OCI-LY1 (cell line): ENCODE measurements around the gene EPYC.

Source experiments
- H2AFZ ChIP-seq: fragments of 200-600 bp; sonication (generic), shearing (Covaris generic); 2 replicates; pipeline ENCODE4 v1.6.0; 2014; ENCODE audit warnings: antibody characterized with exemption, mild to moderate bottlenecking, low read length
- H3F3A ChIP-seq: fragments of 200-600 bp; sonication (generic), shearing (Covaris generic); 2 replicates; pipeline ENCODE4 v1.6.0; 2014; ENCODE audit warnings: mild to moderate bottlenecking, antibody characterized with exemption, low read length, moderate library complexity; ENCODE audit not compliant: insufficient read depth
- H3K27ac ChIP-seq: fragments of 200-600 bp; sonication (generic); 2 replicates; pipeline ENCODE4 v1.5.1; 2014; ENCODE audit warnings: low read length, mixed run types, mild to moderate bottlenecking, low read depth; ENCODE audit not compliant: poor library complexity, severe bottlenecking
- H3K27me3 ChIP-seq: fragments of 200-600 bp; sonication (generic); 2 replicates; pipeline ENCODE4 v1.6.0; 2014; ENCODE audit warnings: antibody characterized with exemption, mild to moderate bottlenecking, low read length, moderate library complexity; ENCODE audit not compliant: insufficient read depth
- H3K36me3 ChIP-seq: fragments of 200-600 bp; sonication (generic); 2 replicates; pipeline ENCODE4 v1.6.1; 2014; ENCODE audit warnings: mild to moderate bottlenecking, antibody characterized with exemption, low read length, moderate library complexity, mixed read lengths; ENCODE audit not compliant: insufficient read depth
- H3K4me1 ChIP-seq: fragments of 200-600 bp; sonication (generic); 2 replicates; pipeline ENCODE4 v1.5.1; 2014; ENCODE audit warnings: mild to moderate bottlenecking, low read length, moderate library complexity; ENCODE audit not compliant: insufficient read depth, severe bottlenecking
- H3K4me2 ChIP-seq: fragments of 200-600 bp; sonication (generic), shearing (Covaris generic); 2 replicates; pipeline ENCODE4 v1.6.1; 2014; ENCODE audit warnings: low read length
- H3K4me3 ChIP-seq: fragments of 200-600 bp; sonication (generic); 2 replicates; pipeline ENCODE4 v1.5.1; 2014; ENCODE audit warnings: low read length, low read depth, mild to moderate bottlenecking, mixed read lengths; ENCODE audit not compliant: poor library complexity, severe bottlenecking
- H3K79me2 ChIP-seq: fragments of 200-600 bp; shearing (Covaris generic); 2 replicates; pipeline ENCODE4 v1.6.1; 2016; ENCODE audit warnings: mixed run types, low read length, mixed read lengths; ENCODE audit not compliant: insufficient read depth
- H3K9ac ChIP-seq: fragments of 200-600 bp; sonication (generic), shearing (Covaris generic); 2 replicates; pipeline ENCODE4 v1.6.1; 2014; ENCODE audit warnings: mild to moderate bottlenecking, low read length, mixed read lengths
- H3K9me2 ChIP-seq: fragments of 200-600 bp; sonication (generic), shearing (Covaris generic); 2 replicates; pipeline ENCODE4 v1.6.1; 2014; ENCODE audit warnings: low read depth, mild to moderate bottlenecking, low read length, mixed read lengths
- H3K9me3 ChIP-seq: fragments of 200-600 bp; shearing (Covaris generic); 2 replicates; pipeline ENCODE4 v1.6.1; 2014; ENCODE audit warnings: low read length, mixed read lengths
- H4K20me1 ChIP-seq: fragments of 200-600 bp; sonication (generic), shearing (Covaris generic); 2 replicates; pipeline ENCODE4 v1.6.0; 2016; ENCODE audit warnings: mild to moderate bottlenecking, low read length; ENCODE audit not compliant: insufficient read depth
- CTCF ChIP-seq: fragments of 200-600 bp; sonication (generic), shearing (Covaris generic); IDR thresholded peaks from 2 replicates; pipeline ENCODE4 v1.5.1; 2017; ENCODE audit warnings: mild to moderate bottlenecking, antibody characterized with exemption, low read length, moderate library complexity, mixed read lengths
- EZH2 ChIP-seq: fragments of 200-600 bp; sonication (generic), shearing (Covaris generic); IDR thresholded peaks from 2 replicates; pipeline ENCODE4 v1.8.0; 2017; ENCODE audit warnings: borderline replicate concordance, mixed run types, mild to moderate bottlenecking, antibody characterized with exemption, low read length, moderate library complexity, mixed read lengths

The EPYC gene

GRCh38 chr12:90970471-90970870 is 34.3 kb downstream of the EPYC start:
- Histone ChIP-seq H3K79me2 (no peaks in the 10 kb centered on the region), H3K27me3 (no peaks in the 10 kb centered on the region), H3K4me3 (no peak overlapping the region), H3K9me2 (no peaks in the 10 kb centered on the region), H3K9me3 (no peaks in the 10 kb centered on the region), H3K4me2 (no peak overlapping the region), H4K20me1 (no peaks in the 10 kb centered on the region), H3K36me3 (no peaks in the 10 kb centered on the region), H3K27ac (no peak overlapping the region), H3K9ac (no peak overlapping the region), H3K4me1 (no peaks in the 10 kb centered on the region), H2AFZ (no peak overlapping the region), H3F3A (no peaks in the 10 kb centered on the region)
- TF ChIP-seq EZH2: no peak
- TF ChIP-seq CTCF: no peak

- H3K4me2 ChIP-seq: no peak overlapping the region
- H3K27ac ChIP-seq: no peak overlapping the region
- H3K27me3 ChIP-seq: no peaks in the 10 kb centered on the region
- no peaks in the 10 kb centered on the region for H3K4me1 ChIP-seq
- no peaks in the 10 kb centered on the region for H3K79me2 ChIP-seq
- H3K9me2 ChIP-seq: no peaks in the 10 kb centered on the region
- H3K36me3 ChIP-seq: no peaks in the 10 kb centered on the region
- H2AFZ ChIP-seq: no peak overlapping the region
- TF ChIP-seq EZH2 (no peak), CTCF (no peak)
- H4K20me1 ChIP-seq: no peaks in the 10 kb centered on the region
- no peaks in the 10 kb centered on the region for H3K9me3 ChIP-seq
- H3K9ac ChIP-seq: no peak overlapping the region
- no peaks in the 10 kb centered on the region for H3F3A ChIP-seq
- no peak overlapping the region for H3K4me3 ChIP-seq
Measured at GRCh38 chr12:90969851-90970250, 34.9 kb downstream of the EPYC start.

GRCh38 chr12:90969346-90969745 is 35.4 kb downstream of the EPYC start:
- Histone ChIP-seq H4K20me1 (no peaks in the 10 kb centered on the region), H3K4me2 (no peak overlapping the region), H3K4me1 (no peaks in the 10 kb centered on the region), H3K9me3 (no peaks in the 10 kb centered on the region), H3K9ac (no peak overlapping the region), H3K36me3 (no peaks in the 10 kb centered on the region), H3K9me2 (no peaks in the 10 kb centered on the region), H3F3A (no peaks in the 10 kb centered on the region), H3K79me2 (no peaks in the 10 kb centered on the region), H3K27ac (no peak overlapping the region), H3K27me3 (no peaks in the 10 kb centered on the region), H3K4me3 (no peak overlapping the region), H2AFZ (no peak overlapping the region)
- no peak for TF ChIP-seq EZH2

- Histone ChIP-seq H3K4me2 (no peak overlapping the region), H3K4me3 (no peak overlapping the region), H2AFZ (no peak overlapping the region), H3K36me3 (no peaks in the 10 kb centered on the region), H3K4me1 (no peaks in the 10 kb centered on the region), H3F3A (no peaks in the 10 kb centered on the region), H3K9ac (no peak overlapping the region), H3K9me3 (no peaks in the 10 kb centered on the region), H3K27ac (no peak overlapping the region), H3K27me3 (no peaks in the 10 kb centered on the region), H4K20me1 (no peaks in the 10 kb centered on the region), H3K79me2 (no peaks in the 10 kb centered on the region), H3K9me2 (no peaks in the 10 kb centered on the region)
- no peak for TF ChIP-seq EZH2
- TF ChIP-seq CTCF: no peak
Measured at GRCh38 chr12:90965204-90965603, 39.6 kb downstream of the EPYC start.
